PC-9 (cell line): Measurements from ENCODE around the gene NTM.

Experiments
- CTCF ChIP-seq: fragments of 200-600 bp; sonication (generic); conservative IDR thresholded peaks from 2 replicates; pipeline ENCODE4 v1.6.1; 2017; ENCODE audit warnings: mixed run types, antibody characterized with exemption, mild to moderate bottlenecking, moderate library complexity
- EZH2 ChIP-seq: fragments of 200-600 bp; sonication (generic); IDR thresholded peaks from 2 replicates; pipeline ENCODE4 v1.8.0; 2017; ENCODE audit warnings: antibody characterized with exemption, low read depth

GRCh38 chr11:132111838-132112237 lies 741.4 kb downstream of the NTM start:
- TF ChIP-seq CTCF (no peak), EZH2 (no peak)
